Stomach (tissue), 9 donors: Measurements from ENCODE around the gene UTP4. TPM values are rescaled to one million over a fixed set of nuclear protein-coding genes. Genes with fewer than 3 reads are reported as not detected.

ENCODE experiments used
- DNase-seq, 2 donors: peaks; one replicate each; pipeline versions ENCODE4 v3.0.0 to v3.0.0-alpha.2; 2013 to 2019
- H3K27ac ChIP-seq, 5 donors: fragments of 200-600 bp in 4 of 5; sonication (generic) in 4 of 5; one replicate each; pipeline ENCODE4 v1.5.1; 2013 to 2019; ENCODE audit warnings: mild to moderate bottlenecking in 1 of 5, moderate library complexity in 1 of 5
- H3K27me3 ChIP-seq, 3 donors: fragments of 200-600 bp; sonication (generic); one replicate each; pipeline ENCODE4 v1.5.1; 2017 to 2019; ENCODE audit warnings: mixed run types in 1 of 3
- H3K36me3 ChIP-seq, 4 donors: fragments of 200-600 bp; sonication (generic); 1 replicate in 3 of 4; 2 replicates in 1 of 4; pipeline ENCODE4 v1.5.1; 2016 to 2019
- H3K4me1 ChIP-seq, 4 donors: fragments of 200-600 bp; sonication (generic); one replicate each; pipeline ENCODE4 v1.5.1; 2016 to 2019
- H3K4me3 ChIP-seq, 4 donors: fragments of 200-600 bp; sonication (generic) in 3 of 4; one replicate each; pipeline ENCODE4 v1.5.1; 2016 to 2019; ENCODE audit warnings: mild to moderate bottlenecking in 1 of 4
- H3K9me3 ChIP-seq, 4 donors: fragments of 200-600 bp; sonication (generic); one replicate each; pipeline ENCODE4 v1.5.1; 2016 to 2019
- CTCF ChIP-seq, 7 experiments: fragments of 450-650 bp in 4 of 7; fragments of 200-600 bp in 3 of 7; sonication (generic) in 3 of 7; IDR thresholded peaks; one replicate each; pipeline ENCODE4 v1.5.1; 2016 to 2019; ENCODE audit warnings: antibody characterized with exemption in 7 of 7, control low read depth in 2 of 7, mild to moderate bottlenecking in 1 of 7
- EP300 ChIP-seq: sonication (generic); formaldehyde crosslinking; IDR thresholded peaks from one replicate; pipeline ENCODE4 v1.6.1; 2017; ENCODE audit warnings: antibody characterized with exemption
- POLR2A ChIP-seq, 4 donors: fragments of 450-650 bp; IDR thresholded peaks; one replicate each; pipeline ENCODE4 v1.6.1; 2016; ENCODE audit warnings: antibody characterized with exemption in 4 of 4, control low read depth in 2 of 4, mild to moderate bottlenecking in 1 of 4, moderate library complexity in 1 of 4
- POLR2AphosphoS5 ChIP-seq, 3 donors: sonication (generic); formaldehyde crosslinking; IDR thresholded peaks; one replicate each; pipeline ENCODE4 v1.6.1; 2016; ENCODE audit warnings: antibody characterized with exemption in 3 of 3
- WGBS, 5 donors: extraction: QIAGEN DNeasy Blood & Tissue Kit in 3 of 5; methylation state at CpG; one replicate each; pipeline versions ENCODE4 v1.1.5 to v1.1.7; 2013 to 2018; 5-methylcytosine and 5-hydroxymethylcytosine counted together
- intact Hi-C: fragments of 100-400 bp; cut with DNase I; formaldehyde crosslinking; loops from one replicate; pipeline ENCODE4 v1.15.1; 2023; ENCODE audit warnings: low total_unique reads
- polyA plus RNA-seq, 3 donors: library from polyadenylated mRNA; stranded (reverse); fragments of 200-250 nt; gene quantifications; one replicate each; pipeline ENCODE4 v1.2.3, GENCODE V29; 2013
- total RNA-seq, 5 donors: library from RNA; depleted of rRNA; stranded (reverse); fragments of >200 nt; gene quantifications; one replicate each; pipeline versions ENCODE4 v1.1.0 to v1.2.3, GENCODE V29; 2014 to 2016
- donor health status: healthy with polysubstance abuse.
- donor health status: Bipolar disorder and iron deficiency.
- donor health status: healthy.

UTP4 gene
- total and polyA plus RNA-seq, 8 donors = 8.1 to 68.8 (median 30.9) TPM

GRCh38 chr16:69118468-69118867, 14.0 kb upstream of the UTP4 start:
- Histone ChIP-seq H3K36me3 (peaks cover 49 to 83% (median 79%) of the 10 kb centered on the region in 4 donors), H3K4me1 (peaks cover 0 to 14% (median 6%) of the 10 kb centered on the region in 4 donors), H3K4me3 (no peak overlapping the region), H3K27ac (no peak overlapping the region), H3K9me3 (no peaks in the 10 kb centered on the region), H3K27me3 (no peaks in the 10 kb centered on the region)
- TF ChIP-seq EP300 = no peak
- TF ChIP-seq POLR2A (IDR thresholded peaks at IDR 0.05) = no peak
- no peak for TF ChIP-seq CTCF (IDR thresholded peaks at IDR 0.05)
- DNase-seq = no peak
- intact Hi-C loops = no loop called here
- WGBS, 5 donors = 84 to 94% (median 90%) methylated on average over 2 of the region's 2 CpGs

GRCh38 chr16:69118994-69119393, 13.5 kb upstream of the UTP4 start:
- DNase-seq = no peak
- no peak overlapping the region for H3K27ac ChIP-seq
- intact Hi-C loops = no loop called here
- no peak overlapping the region for H3K4me3 ChIP-seq
- H3K27me3 ChIP-seq = no peaks in the 10 kb centered on the region
- no peaks in the 10 kb centered on the region for H3K9me3 ChIP-seq
- H3K4me1 ChIP-seq = peaks cover 0 to 14% (median 9%) of the 10 kb centered on the region in 4 donors
- TF ChIP-seq POLR2AphosphoS5 (IDR thresholded peaks at IDR 0.05) = no peak
- no peak for TF ChIP-seq CTCF (IDR thresholded peaks at IDR 0.05)
- no peak for TF ChIP-seq EP300
- TF ChIP-seq POLR2A (IDR thresholded peaks at IDR 0.05) = no peak
- peaks cover 48 to 77% (median 74%) of the 10 kb centered on the region in 4 donors for H3K36me3 ChIP-seq
- WGBS, 5 donors = 67 to 93% (median 76%) methylated on average over 1 to 2 of the region's 2 CpGs

- no peak for DNase-seq
- H3K36me3 ChIP-seq = peaks cover 42 to 74% (median 71%) of the 10 kb centered on the region in 4 donors
- H3K4me3 ChIP-seq = no peak overlapping the region
- no peak overlapping the region for H3K27ac ChIP-seq
- H3K4me1 ChIP-seq = peaks cover 0 to 17% (median 10%) of the 10 kb centered on the region in 4 donors
- H3K9me3 ChIP-seq = no peaks in the 10 kb centered on the region
- TF ChIP-seq EP300 (no peak), POLR2A (IDR thresholded peaks at IDR 0.05) (no peak), CTCF (IDR thresholded peaks at IDR 0.05) (no peak), POLR2AphosphoS5 (IDR thresholded peaks at IDR 0.05) (no peak)
- WGBS, 5 donors = 93 to 100% (median 99%) methylated on average over 1 to 2 of the region's 2 CpGs
- no peaks in the 10 kb centered on the region for H3K27me3 ChIP-seq
- intact Hi-C loops = no loop called here
Measured at GRCh38 chr16:69119536-69119935, 12.9 kb upstream of the UTP4 start.

GRCh38 chr16:69120096-69120664, 12.3 kb upstream of the UTP4 start:
- Histone ChIP-seq H3K4me3 (no peak overlapping the region), H3K4me1 (peaks cover 0 to 18% (median 10%) of the 10 kb centered on the region in 4 donors), H3K27ac (no peak overlapping the region), H3K9me3 (no peaks in the 10 kb centered on the region), H3K27me3 (no peaks in the 10 kb centered on the region), H3K36me3 (peaks cover 37 to 72% (median 66%) of the 10 kb centered on the region in 4 donors)
- no peak for DNase-seq
- WGBS, 5 donors = 95 to 98% (median 97%) methylated on average over 19 of the region's 19 CpGs
- intact Hi-C loops = loop anchor here (5.0 to 10.0 kb wide), 2 partner anchors 218 to 275 kb away; partner anchors contain the start of gene TANGO6
- TF ChIP-seq EP300 = no peak
- TF ChIP-seq CTCF (IDR thresholded peaks at IDR 0.05) = no peak
- TF ChIP-seq POLR2A (IDR thresholded peaks at IDR 0.05) = no peak
- TF ChIP-seq POLR2AphosphoS5 (IDR thresholded peaks at IDR 0.05) = no peak
